Transverse colon (tissue), 3 donors: Measurements from ENCODE around the gene TCP11L1.

Experiments
- CTCF ChIP-seq, 5 experiments: fragments of 200-600 bp in 3 of 5; fragments of 450-650 bp in 2 of 5; sonication (generic) in 3 of 5; IDR thresholded peaks; 1 replicate in 2 of 5; 2 replicates in 3 of 5; pipeline ENCODE4 v1.5.1; 2016 to 2017; ENCODE audit warnings: antibody characterized with exemption in 5 of 5, inconsistent platforms in 3 of 5, mild to moderate bottlenecking in 2 of 5, moderate library complexity in 1 of 5
- POLR2A ChIP-seq: fragments of 450-650 bp; IDR thresholded peaks from one replicate; pipeline ENCODE4 v1.6.1; 2016; ENCODE audit warnings: antibody characterized with exemption, mild to moderate bottlenecking, moderate library complexity

GRCh38 chr11:33072465-33072864, 33.1 kb downstream of the TCP11L1 start:
- TF ChIP-seq CTCF (IDR thresholded peaks at IDR 0.05): no peak
- no peak for TF ChIP-seq POLR2A
